T-helper 2 cell treated with Interferon-gamma antibody and Interleukin-4, amounts not matched to agents 5 μg/mL and 100 μg/mL, for 36 hours (primary cell): ENCODE results near the gene CDKN2B-AS1.

Experiments used
- DNase-seq: peaks from one replicate; pipeline ENCODE4 v3.0.0; 2021; ENCODE audit warnings: low spot score
- H3K27ac Mint-ChIP-seq: one replicate; pipeline ENCODE4 v1.8.0; 2021; ENCODE audit warnings: mild to moderate bottlenecking, mixed read lengths
- H3K27me3 Mint-ChIP-seq: one replicate; pipeline ENCODE4 v1.8.0; 2021; ENCODE audit warnings: low read depth, mixed read lengths
- H3K36me3 Mint-ChIP-seq: one replicate; pipeline ENCODE4 v1.8.0; 2021; ENCODE audit warnings: low read depth, mixed read lengths
- H3K4me1 Mint-ChIP-seq: one replicate; pipeline ENCODE4 v1.8.0; 2021; ENCODE audit warnings: low read depth, mixed read lengths
- H3K4me3 Mint-ChIP-seq: one replicate; pipeline ENCODE4 v1.8.0; 2022; ENCODE audit warnings: mild to moderate bottlenecking, moderate library complexity, mixed read lengths
- H3K9me3 Mint-ChIP-seq: one replicate; pipeline ENCODE4 v1.8.0; 2021; ENCODE audit warnings: mixed read lengths

Gene CDKN2B-AS1

GRCh38 chr9:22079873-22080341 is 85.3 kb downstream of the CDKN2B-AS1 start:
- Mint-ChIP-seq H3K27ac (peak overlapping the region; percentile 86), H3K9me3 (peaks cover 14% of the 10 kb centered on the region), H3K27me3 (peaks cover 48% of the 10 kb centered on the region), H3K4me3 (peak overlapping the region; percentile 44), H3K36me3 (peaks cover 28% of the 10 kb centered on the region), H3K4me1 (peaks cover 51% of the 10 kb centered on the region)
- DNase-seq, result peak; percentile 80

- no peak for DNase-seq
- H3K9me3 Mint-ChIP-seq, result peaks cover 6% of the 10 kb centered on the region
- H3K27ac Mint-ChIP-seq, result no peak overlapping the region
- H3K4me3 Mint-ChIP-seq, result no peak overlapping the region
- peaks cover 76% of the 10 kb centered on the region for H3K27me3 Mint-ChIP-seq
- peaks cover 19% of the 10 kb centered on the region for H3K36me3 Mint-ChIP-seq
- peaks cover 22% of the 10 kb centered on the region for H3K4me1 Mint-ChIP-seq
These were observed 89.9 kb downstream of the CDKN2B-AS1 start for GRCh38 chr9:22084336-22085035.

- no peak for DNase-seq
- Mint-ChIP-seq H3K4me1 (peaks cover 6% of the 10 kb centered on the region), H3K27me3 (peaks cover 73% of the 10 kb centered on the region), H3K4me3 (no peak overlapping the region), H3K27ac (no peak overlapping the region), H3K36me3 (peaks cover 12% of the 10 kb centered on the region), H3K9me3 (peaks cover 3% of the 10 kb centered on the region)
These were observed 93.6 kb downstream of the CDKN2B-AS1 start for GRCh38 chr9:22088053-22088716.

GRCh38 chr9:22088717-22089061 is 94.1 kb downstream of the CDKN2B-AS1 start:
- Mint-ChIP-seq H3K4me3 (no peak overlapping the region), H3K27ac (no peak overlapping the region), H3K36me3 (peaks cover 10% of the 10 kb centered on the region), H3K27me3 (peaks cover 70% of the 10 kb centered on the region), H3K4me1 (peaks cover 6% of the 10 kb centered on the region), H3K9me3 (peaks cover 3% of the 10 kb centered on the region)
- no peak for DNase-seq

- DNase-seq, result peak; percentile 44
- Mint-ChIP-seq H3K9me3 (peaks cover 3% of the 10 kb centered on the region), H3K27ac (peak overlapping the region; percentile 32)
These were observed 103.1 kb downstream of the CDKN2B-AS1 start for GRCh38 chr9:22097707-22098106.

DNA sequence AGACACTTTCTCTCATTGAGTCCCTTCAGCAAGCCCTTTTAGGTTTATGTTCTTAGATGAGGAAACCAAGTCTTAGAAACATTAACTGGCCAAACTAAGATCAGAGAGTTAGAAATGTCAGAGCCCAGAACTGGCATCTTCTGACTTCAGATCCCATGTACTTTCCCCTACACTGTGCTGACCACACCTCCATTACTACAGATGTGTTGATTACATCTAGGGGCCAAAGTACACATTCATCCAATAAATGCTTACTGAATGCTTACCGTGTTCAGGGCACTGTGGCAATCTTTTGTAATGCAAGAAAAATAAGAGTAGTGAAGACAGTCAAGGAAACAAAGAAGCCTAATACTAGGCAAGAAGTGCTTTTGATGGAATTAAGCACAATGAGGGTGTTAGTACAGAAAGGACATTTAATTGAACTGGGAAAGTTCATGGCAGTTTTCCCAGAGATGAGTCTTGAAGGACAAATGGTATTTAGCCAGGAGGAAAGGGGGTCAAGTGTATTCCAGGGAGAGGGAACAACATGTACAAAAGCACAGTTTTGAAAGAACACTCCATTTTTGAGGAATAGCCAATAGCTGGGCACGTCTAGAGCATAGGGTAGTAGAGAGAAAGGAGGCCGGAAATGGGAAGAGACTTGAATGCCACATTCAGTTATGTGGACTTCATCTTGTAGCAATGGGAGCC is 104.2 kb downstream of the CDKN2B-AS1 start:
- peaks cover 45% of the 10 kb centered on the region for H3K27me3 Mint-ChIP-seq
- H3K4me3 Mint-ChIP-seq, result no peak overlapping the region
- no peak overlapping the region for H3K27ac Mint-ChIP-seq
- peaks cover 42% of the 10 kb centered on the region for H3K4me1 Mint-ChIP-seq
- no peak for DNase-seq
- no peaks in the 10 kb centered on the region for H3K9me3 Mint-ChIP-seq
- H3K36me3 Mint-ChIP-seq, result peaks cover 5% of the 10 kb centered on the region

More at GRCh38 chr9:22097707-22098106, 103.1 kb downstream of the CDKN2B-AS1 start:
- Mint-ChIP-seq H3K4me1 (peaks cover 35% of the 10 kb centered on the region), H3K27me3 (peaks cover 51% of the 10 kb centered on the region), H3K36me3 (peaks cover 6% of the 10 kb centered on the region), H3K4me3 (no peak overlapping the region)

GRCh38 chr9:22100626-22101025 is 106.0 kb downstream of the CDKN2B-AS1 start:
- Mint-ChIP-seq H3K27ac (no peak overlapping the region), H3K36me3 (peaks cover 5% of the 10 kb centered on the region), H3K9me3 (no peaks in the 10 kb centered on the region), H3K27me3 (peaks cover 43% of the 10 kb centered on the region), H3K4me3 (no peak overlapping the region), H3K4me1 (peaks cover 60% of the 10 kb centered on the region)
- no peak for DNase-seq

DNA sequence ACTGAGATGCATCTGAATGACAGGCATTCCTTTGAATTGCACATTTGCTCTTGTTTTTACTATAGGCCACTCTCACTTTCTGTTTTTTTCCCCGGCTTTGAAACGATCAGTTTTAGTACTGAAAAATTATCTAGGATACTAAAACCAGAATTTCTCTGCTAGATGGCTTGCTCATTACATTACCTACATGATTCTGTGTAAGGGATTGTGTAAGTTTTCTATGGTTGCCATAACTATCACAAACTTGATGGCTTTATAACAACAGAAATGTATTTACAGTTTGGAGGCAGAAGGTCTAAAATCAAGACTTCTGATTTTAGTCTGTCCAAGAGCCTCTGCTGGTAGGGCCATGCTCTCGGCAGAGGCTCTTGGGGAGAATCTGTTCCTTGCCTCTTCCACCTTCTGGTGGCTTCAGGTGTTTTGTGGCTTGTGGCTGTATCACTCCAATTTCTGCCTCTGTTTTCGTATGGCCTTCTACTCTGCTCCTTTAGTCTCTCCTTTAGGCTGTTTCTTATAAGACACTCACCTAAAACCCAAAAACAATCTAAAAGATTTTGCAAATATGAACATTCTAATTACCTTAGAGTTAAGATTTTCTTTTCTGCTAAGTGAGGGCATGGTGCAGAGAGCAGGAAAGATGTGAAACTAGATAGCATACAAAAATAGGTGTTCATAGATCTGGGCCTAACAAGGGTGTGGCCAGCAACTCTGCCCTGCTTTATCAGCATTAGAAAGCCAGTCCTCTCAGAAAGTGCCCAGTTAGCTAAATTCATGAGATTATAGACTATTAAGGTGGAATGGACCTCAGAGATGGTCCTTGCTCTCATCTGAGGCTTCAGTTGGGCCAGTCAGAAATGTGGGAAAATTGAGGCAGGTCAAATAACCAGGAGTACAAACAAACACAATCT is 107.8 kb downstream of the CDKN2B-AS1 start:
- Mint-ChIP-seq H3K9me3 (no peaks in the 10 kb centered on the region), H3K4me1 (peaks cover 60% of the 10 kb centered on the region), H3K27me3 (peaks cover 35% of the 10 kb centered on the region), H3K36me3 (peaks cover 1% of the 10 kb centered on the region), H3K27ac (peak overlapping the region; percentile 7), H3K4me3 (peak overlapping the region; percentile 27)
- peak; percentile 11 for DNase-seq

DNA sequence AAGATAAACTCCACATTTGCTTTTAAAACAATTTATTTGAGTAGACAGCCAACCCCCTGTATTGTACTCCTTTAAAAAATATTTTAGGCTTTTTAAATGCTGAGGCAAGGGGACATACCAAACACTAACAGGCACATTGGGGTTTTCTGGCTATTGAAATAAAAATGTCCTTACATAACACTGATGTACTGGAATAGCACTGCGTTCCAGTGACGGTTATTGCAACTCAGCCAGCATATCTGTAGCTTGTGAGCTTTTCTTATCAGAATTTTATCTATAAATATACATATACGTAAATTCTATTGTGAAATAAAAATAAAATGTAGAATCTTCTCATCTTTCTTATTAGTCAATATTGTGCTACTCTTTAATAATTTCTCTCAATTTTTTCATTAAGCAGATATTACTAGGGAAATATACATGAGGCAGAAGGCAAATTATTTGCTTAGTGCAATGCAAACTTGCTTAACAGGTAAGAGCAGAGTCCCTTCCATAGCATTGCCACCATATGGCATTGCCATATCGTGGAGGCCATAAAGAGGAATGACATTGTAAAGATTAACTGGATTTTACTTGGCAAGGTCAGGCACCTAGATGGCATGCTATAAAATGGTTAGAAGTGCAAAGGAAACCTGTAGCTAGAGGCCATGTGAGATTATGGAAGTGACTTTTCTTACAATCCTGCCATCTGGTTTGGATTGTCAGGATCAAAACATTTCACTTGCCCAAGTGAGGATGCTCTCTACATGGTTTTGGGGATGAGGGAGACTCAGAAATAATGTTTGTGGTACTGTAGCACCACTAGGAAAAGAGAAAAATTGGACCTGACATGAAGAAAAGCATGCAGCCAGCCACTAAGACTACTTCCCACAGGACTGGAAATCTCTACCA is 109.3 kb downstream of the CDKN2B-AS1 start:
- no peaks in the 10 kb centered on the region for H3K9me3 Mint-ChIP-seq
- DNase-seq, result no peak
- no peak overlapping the region for H3K27ac Mint-ChIP-seq
- peaks cover 63% of the 10 kb centered on the region for H3K4me1 Mint-ChIP-seq
- H3K27me3 Mint-ChIP-seq, result peaks cover 44% of the 10 kb centered on the region
- no peak overlapping the region for H3K4me3 Mint-ChIP-seq
- peaks cover 1% of the 10 kb centered on the region for H3K36me3 Mint-ChIP-seq

- Mint-ChIP-seq H3K9me3 (no peaks in the 10 kb centered on the region), H3K27me3 (peaks cover 43% of the 10 kb centered on the region), H3K27ac (peak overlapping the region; percentile 58), H3K4me3 (peak overlapping the region; percentile 41), H3K4me1 (peaks cover 64% of the 10 kb centered on the region), H3K36me3 (peaks cover 1% of the 10 kb centered on the region)
- peak; percentile 60 for DNase-seq
These were observed 110.6 kb downstream of the CDKN2B-AS1 start for GRCh38 chr9:22105005-22105722.

DNA sequence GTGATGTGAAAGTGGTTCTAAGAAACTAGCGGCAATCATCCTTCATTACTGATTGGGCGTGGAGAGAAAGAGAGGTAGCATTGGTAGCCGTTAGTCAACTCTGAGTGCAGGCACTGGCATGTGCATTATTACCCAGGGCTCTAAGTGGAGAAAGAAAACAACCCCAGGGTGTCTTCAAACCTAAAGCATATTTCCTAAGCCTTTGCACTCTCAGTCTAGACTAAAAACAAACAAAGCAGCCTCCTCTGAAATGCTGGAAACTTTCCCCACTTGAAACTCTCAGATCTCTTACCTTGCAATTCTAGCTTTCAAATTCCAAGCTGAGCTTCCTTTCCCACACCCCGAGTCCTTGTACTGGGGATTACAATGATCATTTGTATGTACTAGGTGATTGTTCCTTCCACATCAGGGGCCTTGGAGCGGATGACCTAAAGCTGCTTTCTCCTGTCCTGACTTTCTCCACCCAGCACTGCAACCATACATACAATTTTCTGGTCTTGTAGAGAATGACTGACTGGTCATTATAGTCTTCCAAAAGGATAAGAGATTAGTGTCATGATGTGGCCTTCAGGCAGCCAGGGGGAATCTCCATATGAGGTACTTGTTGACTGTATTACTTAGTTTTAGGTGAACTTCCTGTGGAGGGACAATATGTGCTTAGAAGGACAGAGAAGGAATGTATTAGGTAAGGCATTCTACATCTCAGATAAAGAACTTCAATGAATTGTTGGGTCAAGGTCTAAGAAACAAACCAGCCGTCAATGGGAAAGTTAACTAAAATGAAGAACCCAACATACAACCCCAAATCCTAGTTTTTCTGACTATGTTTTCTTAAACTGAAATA is 112.8 kb downstream of the CDKN2B-AS1 start:
- no peak for DNase-seq
- peaks cover 3% of the 10 kb centered on the region for H3K36me3 Mint-ChIP-seq
- peaks cover 52% of the 10 kb centered on the region for H3K4me1 Mint-ChIP-seq
- no peak overlapping the region for H3K27ac Mint-ChIP-seq
- H3K9me3 Mint-ChIP-seq, result no peaks in the 10 kb centered on the region
- H3K4me3 Mint-ChIP-seq, result no peak overlapping the region
- H3K27me3 Mint-ChIP-seq, result peaks cover 47% of the 10 kb centered on the region
